NCI-H1436 treated with DMSO at 0.1 percent for 48 hours (cell line): Measurements from ENCODE around the gene RND2.

Source experiments
- DNase-seq: peaks from one replicate; lab custom pipeline; 2025; lab: John Stamatoyannopoulos, UW

RND2 gene

GRCh38 chr17:43006639-43007551, 18.1 kb upstream of the RND2 start, which contains the start of gene IFI35:
TSS of gene IFI35 (plus strand) at chr17:43006784. CDS start at chr17:43006948, 164 bp downstream.
- DNase-seq, result no peak

GRCh38 chr17:43010667-43011308, 14.2 kb upstream of the RND2 start:
- no peak for DNase-seq

GRCh38 chr17:43011728-43012472, 13.1 kb upstream of the RND2 start:
- no peak for DNase-seq

- no peak for DNase-seq
Observed at GRCh38 chr17:43013296-43013695, 11.7 kb upstream of the RND2 start.

GRCh38 chr17:43014020-43014648, 10.9 kb upstream of the RND2 start:
- no peak for DNase-seq

GRCh38 chr17:43014649-43015542, 10.1 kb upstream of the RND2 start:
- DNase-seq, result no peak

- no peak for DNase-seq
Observed at GRCh38 chr17:43015579-43015978, 9.5 kb upstream of the RND2 start.

GRCh38 chr17:43016216-43016615, 8.8 kb upstream of the RND2 start:
- DNase-seq, result no peak

- DNase-seq, result no peak
Observed at GRCh38 chr17:43018008-43018853, 6.8 kb upstream of the RND2 start.

- no peak for DNase-seq
Observed at GRCh38 chr17:43018932-43019331, 6.1 kb upstream of the RND2 start.

GRCh38 chr17:43019418-43019817, 5.6 kb upstream of the RND2 start:
- DNase-seq, result no peak

GRCh38 chr17:43020030-43020621, 4.9 kb upstream of the RND2 start:
- DNase-seq, result no peak

- no peak for DNase-seq
Observed at GRCh38 chr17:43020789-43021740, 4.0 kb upstream of the RND2 start.

- DNase-seq, result no peak
Observed at GRCh38 chr17:43021741-43022512, 3.1 kb upstream of the RND2 start, which contains the start of gene VAT1. TSS of gene VAT1 (minus strand) at chr17:43022385. CDS start at chr17:43022322, 63 bp downstream.

GRCh38 chr17:43025290-43025657, 243 bp downstream of the RND2 start:
- DNase-seq, result no peak

- DNase-seq, result no peak
Observed at GRCh38 chr17:43025766-43026537, 921 bp downstream of the RND2 start.

- no peak for DNase-seq
Observed at GRCh38 chr17:43026595-43026994, 1.6 kb downstream of the RND2 start.
